ENCODE measurements around the gene WDR18.

The WDR18 gene

DNA sequence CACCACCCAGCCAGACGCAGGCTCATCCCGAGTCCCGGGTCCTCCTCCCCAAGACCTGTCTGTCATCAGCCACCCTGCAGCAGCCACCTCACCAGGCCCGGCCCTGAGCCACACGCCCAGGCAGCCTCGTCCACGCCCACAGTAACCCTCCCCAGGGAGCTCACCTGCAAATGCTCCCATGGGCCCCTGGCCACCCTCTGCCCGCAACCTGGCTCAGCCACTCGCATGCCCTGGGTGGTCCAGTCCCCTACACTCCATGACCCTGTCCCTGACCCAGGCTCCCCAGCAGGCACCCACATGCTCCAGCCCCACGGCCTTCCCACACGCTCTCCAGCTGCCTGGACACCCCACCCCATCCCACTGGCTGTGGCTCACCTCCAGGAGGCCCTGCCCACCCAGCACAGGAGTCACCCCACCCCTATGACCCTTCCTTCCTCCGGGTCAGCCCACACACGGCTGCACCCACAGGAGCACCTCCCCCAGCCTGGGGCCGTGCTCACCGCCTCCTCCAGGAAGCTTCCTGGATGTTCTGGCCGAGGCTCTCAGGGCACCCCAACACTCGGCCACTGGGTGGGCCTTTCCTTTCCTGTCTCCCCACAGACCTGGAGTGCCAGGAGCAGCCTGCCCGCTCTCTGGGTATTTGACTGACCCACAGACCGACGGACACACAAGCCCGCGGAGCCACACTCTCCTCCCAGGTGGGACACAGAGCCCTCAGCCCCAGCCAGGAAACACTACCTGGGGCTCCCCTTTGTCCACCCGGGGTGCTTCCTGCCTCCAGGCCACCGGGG, 33.2 kb downstream of the WDR18 start:
- TF ChIP-seq CTCF (IDR thresholded peaks at IDR 0.05; ENCODE audit: low read depth, low read length) = no peak
- H3K4me3 ChIP-seq (ENCODE audit: low read depth, low read length) = peak overlapping the region; percentile 24; the same call in 1 of the 2 replicates

DNA sequence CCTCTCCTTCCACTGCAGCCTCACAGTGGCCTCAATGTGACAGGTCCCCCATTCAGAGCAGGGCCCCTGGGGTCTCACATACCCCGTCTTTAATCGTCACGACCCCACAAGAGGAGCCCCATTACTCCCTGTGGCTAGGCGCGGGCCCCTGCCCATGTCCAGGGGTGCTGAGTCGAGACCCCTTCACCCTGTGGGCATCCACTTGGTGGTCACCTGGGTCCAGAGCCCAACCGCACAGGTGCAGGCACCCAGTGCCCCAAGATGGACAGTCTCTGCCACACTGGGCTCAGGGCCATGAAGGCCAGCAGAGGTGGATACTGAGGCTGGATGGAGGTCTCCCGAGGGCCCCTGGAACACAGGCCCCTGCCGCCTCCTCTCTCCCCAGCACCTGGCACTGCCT, 33.8 kb downstream of the WDR18 start:
- no peak overlapping the region for H3K4me3 ChIP-seq (ENCODE audit: low read depth, low read length)
- no peak for TF ChIP-seq CTCF (IDR thresholded peaks at IDR 0.05; ENCODE audit: low read depth, low read length)

- no peak for TF ChIP-seq CTCF (IDR thresholded peaks at IDR 0.05; ENCODE audit: low read depth, low read length)
- no peak overlapping the region for H3K4me3 ChIP-seq (ENCODE audit: low read depth, low read length)
Observed at GRCh38 chr19:1018393-1018792, 34.2 kb downstream of the WDR18 start.

- TF ChIP-seq CTCF (IDR thresholded peaks at IDR 0.05; ENCODE audit: low read depth, low read length) = no peak
Observed at GRCh38 chr19:1018932-1019615, 34.9 kb downstream of the WDR18 start.

DNA sequence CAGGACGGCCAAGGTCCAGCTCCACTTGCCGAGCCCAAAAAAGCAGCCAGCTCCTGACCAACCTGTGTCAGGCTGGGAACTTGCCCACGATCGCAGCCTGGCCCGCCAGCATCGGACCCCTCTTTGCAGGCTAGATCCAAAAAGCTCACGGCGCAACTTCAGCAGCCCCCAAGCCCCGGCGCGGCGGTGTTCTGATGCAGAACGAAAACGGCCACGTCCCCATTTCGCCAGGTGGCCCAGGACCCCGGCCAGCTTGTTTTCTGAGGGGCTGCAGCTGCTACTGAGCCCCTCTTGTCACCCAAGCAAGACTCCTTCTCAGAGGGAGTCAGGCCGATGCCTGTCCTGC, 35.4 kb downstream of the WDR18 start:
- H3K4me3 ChIP-seq (ENCODE audit: low read depth, low read length) = peak overlapping the region; percentile 88
- TF ChIP-seq CTCF (IDR thresholded peaks at IDR 0.05; ENCODE audit: low read depth, low read length) = no peak

More at GRCh38 chr19:1018932-1019615, 34.9 kb downstream of the WDR18 start:
- H3K4me3 ChIP-seq (ENCODE audit: low read depth, low read length) = peak overlapping the region; percentile 88

GRCh38 chr19:1019980-1020867, 36.1 kb downstream of the WDR18 start:
- H3K4me3 ChIP-seq (ENCODE audit: low read depth, low read length) = peak overlapping the region; percentile 88
- TF ChIP-seq CTCF (IDR thresholded peaks at IDR 0.05; ENCODE audit: low read depth, low read length) = no peak

All from WI38 (cell line).